ELF-1 (cell line): ENCODE results near the gene SMIM1.

Experiments
- DNase-seq: peaks from one replicate; pipeline ENCODE4 v3.0.0-alpha.2; 2016; ENCODE audit warnings: low read depth, low spot score

SMIM1 gene

DNA sequence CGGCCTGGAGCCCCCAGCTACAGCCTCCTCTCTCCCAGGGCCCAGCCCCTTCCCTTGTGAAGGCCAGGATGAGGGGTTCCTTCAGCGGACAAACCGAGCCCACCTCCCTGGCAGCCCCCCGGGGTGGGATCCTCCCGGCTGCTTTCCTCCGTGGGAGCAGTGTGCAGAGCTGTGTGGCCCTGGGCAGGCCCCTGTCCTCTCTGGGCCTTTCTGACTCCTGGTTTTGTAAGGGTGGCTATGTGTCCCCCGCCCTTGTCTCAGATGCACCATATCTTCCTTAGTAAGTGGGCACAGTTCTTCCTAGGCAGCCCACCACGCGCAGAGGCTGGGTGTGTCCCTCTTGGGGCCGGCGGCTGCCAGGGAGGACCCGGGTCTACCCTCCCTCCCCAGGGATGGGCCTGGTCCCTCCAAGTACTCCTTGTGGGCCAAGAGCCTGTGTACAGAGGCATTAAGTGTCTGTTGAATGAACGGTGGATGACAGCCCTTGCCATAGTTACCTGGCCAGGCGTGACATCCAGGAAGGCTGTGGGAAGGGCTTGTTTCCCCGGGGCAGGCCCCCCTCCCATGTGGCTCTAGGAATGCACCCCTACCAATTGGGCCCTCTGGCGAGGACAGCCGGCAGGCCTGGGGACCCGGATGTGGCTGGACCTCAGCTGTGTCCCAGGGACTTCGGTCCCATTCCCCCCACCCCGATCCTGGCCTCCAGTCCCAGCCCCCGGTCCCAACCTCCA, 3.8 kb downstream of the SMIM1 start:
- DNase-seq, result no peak

DNA sequence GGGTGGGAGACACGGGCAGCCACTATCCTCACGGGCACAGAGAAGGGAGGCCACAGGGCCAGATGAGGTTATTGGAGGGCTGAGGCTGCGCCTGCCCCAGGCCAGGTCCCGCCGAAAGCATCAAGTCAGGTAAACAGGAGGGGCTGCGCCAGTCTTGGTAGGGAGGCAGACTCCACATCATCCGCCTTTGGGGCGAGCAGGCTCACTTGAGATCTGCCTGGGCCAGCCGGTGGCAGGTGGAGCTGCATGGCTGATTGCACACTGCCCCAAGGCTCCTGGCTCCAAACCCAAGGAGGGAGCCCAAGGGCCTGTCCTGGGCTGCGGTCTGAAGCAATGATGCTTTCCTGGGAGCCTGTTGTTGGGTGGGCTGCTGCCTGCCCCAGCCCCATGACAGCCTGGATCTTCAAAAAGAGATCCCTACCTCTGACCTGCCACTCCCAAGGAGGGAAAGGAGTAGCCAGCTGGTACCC, 4.6 kb downstream of the SMIM1 start:
- DNase-seq, result peak; percentile 29

DNA sequence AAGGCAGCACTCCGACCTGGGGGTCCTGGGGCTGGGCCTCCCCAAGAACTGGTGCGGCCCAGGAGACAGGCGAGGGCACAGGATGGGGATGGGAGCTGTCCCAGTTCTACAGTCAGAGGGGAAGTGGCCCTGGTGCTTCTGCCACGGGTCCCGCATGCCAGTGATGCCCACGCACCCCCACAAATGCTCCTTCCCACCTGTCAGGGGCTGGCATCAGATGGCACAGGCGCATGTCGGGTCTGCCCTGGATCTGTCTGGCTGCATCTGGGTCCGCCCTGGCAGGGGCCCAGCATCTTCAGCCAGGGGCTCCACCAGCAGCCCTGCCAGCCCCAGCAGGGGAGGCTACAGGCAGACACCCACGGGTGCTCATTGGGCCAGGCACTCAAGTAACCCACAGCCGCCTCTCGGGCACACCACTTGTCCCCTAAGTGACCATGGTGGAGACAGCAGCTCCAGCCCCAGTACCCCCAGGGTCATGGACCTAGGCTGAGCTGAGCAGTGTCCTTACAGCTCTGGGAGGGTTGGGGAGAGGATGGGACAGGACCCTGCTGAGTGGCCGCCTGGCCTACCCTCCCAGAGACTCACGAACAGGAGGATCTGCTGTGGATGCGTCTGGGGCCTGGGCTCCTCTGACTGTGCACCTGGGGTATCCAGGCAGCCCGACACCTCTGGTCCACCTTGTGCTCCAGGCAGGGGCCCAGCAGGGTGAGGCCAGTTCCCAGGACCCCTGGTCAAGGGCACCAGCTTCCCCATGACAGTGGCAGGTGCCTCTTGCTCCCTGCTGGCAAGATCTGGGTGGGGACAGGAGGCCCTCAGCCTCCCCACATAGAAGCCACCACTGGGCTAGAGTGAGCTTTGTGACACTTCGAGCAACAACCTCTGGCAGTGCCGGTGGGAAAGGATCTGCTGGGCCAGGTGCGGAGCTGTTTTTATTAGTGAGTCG, 5.4 kb downstream of the SMIM1 start:
- no peak for DNase-seq

GRCh38 chr1:3778590-3779264, 6.2 kb downstream of the SMIM1 start:
- no peak for DNase-seq

GRCh38 chr1:3779265-3779911, 6.8 kb downstream of the SMIM1 start:
- DNase-seq, result no peak

DNA sequence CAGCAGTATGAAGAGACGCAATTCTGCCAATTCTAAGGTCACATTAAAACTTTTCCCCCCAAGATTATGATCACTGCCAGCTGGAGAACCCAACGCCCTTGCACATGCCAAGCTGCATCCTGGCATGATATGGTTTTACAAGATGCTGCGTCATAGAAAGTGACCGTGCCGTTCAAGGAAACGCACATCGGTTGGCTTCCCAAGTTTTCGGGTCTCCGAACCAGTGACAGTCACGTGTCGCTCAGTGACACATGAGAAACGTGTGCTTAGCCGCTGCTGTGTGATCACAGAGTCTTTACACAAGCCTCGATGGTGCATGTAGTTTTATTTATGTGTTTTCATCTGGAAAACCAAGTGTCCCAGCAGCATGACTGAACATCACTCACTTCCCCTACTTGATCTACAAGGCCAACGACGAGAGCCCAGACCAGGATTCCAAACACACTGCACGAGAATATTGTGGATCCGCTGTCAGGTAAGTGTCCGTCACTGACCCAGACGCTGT, 7.4 kb downstream of the SMIM1 start:
- DNase-seq, result no peak

GRCh38 chr1:3780901-3781300, 8.4 kb downstream of the SMIM1 start:
- DNase-seq, result no peak

DNA sequence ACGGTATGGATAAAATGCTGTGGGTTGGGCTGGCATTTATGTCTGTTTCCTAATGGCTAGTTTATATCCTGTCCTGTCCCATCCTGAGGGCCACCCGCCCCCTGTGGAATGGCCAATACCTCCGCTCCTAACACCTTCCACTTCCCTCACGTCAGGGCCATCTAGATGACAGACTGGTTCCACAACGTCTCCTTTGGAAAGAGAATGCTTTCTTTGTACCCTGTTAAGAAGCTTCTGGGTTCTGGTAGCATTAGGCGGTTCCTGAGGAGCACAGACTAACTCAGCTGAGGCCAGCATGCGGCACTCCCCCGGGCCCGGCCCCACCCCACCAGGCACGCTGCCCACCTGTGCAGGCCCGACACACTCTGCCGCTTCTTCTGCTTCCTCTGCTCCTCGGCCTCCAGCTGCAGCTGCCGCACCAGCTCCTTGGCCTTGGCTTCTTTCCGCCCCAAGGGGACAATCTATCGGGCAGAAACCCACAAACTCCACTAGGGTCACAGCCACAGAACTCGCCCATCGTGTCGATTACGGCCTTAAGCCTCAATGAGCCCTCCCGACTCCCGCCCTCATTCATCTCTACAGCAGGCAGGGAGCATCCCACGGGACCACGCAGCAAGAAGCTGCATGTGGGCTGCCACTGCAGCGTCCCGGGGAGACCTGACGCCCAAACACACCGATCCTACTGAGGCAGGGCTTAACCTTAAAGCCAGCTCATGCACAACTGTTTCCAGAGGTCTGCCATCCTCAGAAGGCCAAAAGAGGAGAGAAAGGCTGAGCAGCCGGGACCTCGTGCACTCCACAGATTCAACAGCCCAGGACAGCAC, 11.3 kb downstream of the SMIM1 start:
- no peak for DNase-seq

GRCh38 chr1:3785045-3785444, 12.5 kb downstream of the SMIM1 start:
- DNase-seq, result no peak

DNA sequence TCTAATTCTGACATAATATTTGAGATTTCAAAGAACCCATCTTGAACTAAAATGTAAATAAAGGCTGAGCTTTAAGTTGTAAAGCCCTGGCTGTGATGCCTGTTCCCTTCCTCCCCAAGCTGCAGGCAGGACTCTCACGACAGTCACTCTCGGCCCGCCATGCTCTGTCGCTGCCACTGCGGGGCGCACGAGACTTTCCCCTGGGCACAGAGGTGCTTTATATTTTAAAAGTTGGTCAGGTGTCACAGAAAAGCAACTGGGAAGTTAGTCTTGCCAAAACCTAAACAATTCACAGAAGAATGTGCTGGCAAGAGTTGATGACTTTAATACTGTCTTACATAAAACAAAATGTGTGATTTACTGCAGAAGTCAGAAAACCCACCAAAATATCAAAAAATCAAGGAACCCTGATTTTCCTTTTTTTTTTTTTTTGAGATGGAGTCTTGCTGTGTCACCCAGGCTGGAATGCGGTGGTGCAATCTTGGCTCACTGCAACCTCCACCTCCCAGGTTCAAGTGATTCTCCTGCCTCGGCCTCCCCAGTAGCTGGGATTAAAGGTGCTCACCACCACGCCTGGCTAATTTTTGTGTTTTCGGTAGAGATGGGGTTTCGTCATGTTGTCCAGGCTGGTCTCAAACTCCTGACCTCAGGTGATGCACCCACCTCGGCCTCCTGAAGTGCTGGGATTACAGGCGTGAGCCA, 13.1 kb downstream of the SMIM1 start:
- peak; percentile 72 for DNase-seq

GRCh38 chr1:3786468-3787348, 14.2 kb downstream of the SMIM1 start:
- no peak for DNase-seq

- DNase-seq, result no peak
These were observed 14.8 kb downstream of the SMIM1 start for GRCh38 chr1:3787349-3787715.

- no peak for DNase-seq
These were observed 15.4 kb downstream of the SMIM1 start for GRCh38 chr1:3787745-3788605.

- no peak for DNase-seq
These were observed 16.3 kb downstream of the SMIM1 start for GRCh38 chr1:3788756-3789420.

- DNase-seq, result no peak
These were observed 17.1 kb downstream of the SMIM1 start for GRCh38 chr1:3789421-3790300.

GRCh38 chr1:3790500-3790923, 18.0 kb downstream of the SMIM1 start:
- no peak for DNase-seq
